ENCODE results near the gene KIAA1217. TPM values are rescaled to one million over a fixed set of nuclear protein-coding genes. Genes with fewer than 3 reads are reported as not detected.
A peak's percentile ranks its signal among the peaks of the same experiment; 100 is the strongest.

The KIAA1217 gene
- total RNA-seq, 1 experiment from 2014 or later, result 7.8 TPM

- H3K9ac ChIP-seq (ENCODE audit: low read length), result no peak overlapping the region
- no peak overlapping the region for H3K4me2 ChIP-seq (ENCODE audit: low read length)
- no peaks in the 10 kb centered on the region for H3K36me3 ChIP-seq (ENCODE audit: control insufficient read depth in 1 of 2, insufficient read depth in 2 of 2, low read length in 2 of 2)
- no peaks in the 10 kb centered on the region for H3K4me1 ChIP-seq (ENCODE audit: control insufficient read depth in 1 of 2, insufficient read depth in 2 of 2, low read length in 2 of 2)
- intact Hi-C loops (cut with micrococcal nuclease), result loop anchor here (10.0 kb wide), 3 partner anchors 808 to 1198 kb away; no protein-coding TSS in a partner anchor
- RAD21 ChIA-PET (ENCODE audit: low non-redundant PET in 1 of 2, low total read pairs in 2 of 2, uncharacterized antibody in 2 of 2, unreplicated experiment in 2 of 2), result no interaction called here
- H3K9me2 ChIP-seq (ENCODE audit: insufficient read depth), result no peaks in the 10 kb centered on the region
- no peak overlapping the region for H3K4me3 ChIP-seq (replicated peaks in 1 of 2; ENCODE audit: low read depth in 1 of 2, low read length in 2 of 2)
- H3K9me3 ChIP-seq (ENCODE audit: control insufficient read depth in 1 of 2, insufficient read depth in 1 of 2, low read depth in 1 of 2, low read length in 2 of 2), result no peaks in the 10 kb centered on the region
- H3K27ac ChIP-seq (ENCODE audit: low read depth, low read length), result no peak overlapping the region
- ATAC-seq (peak; percentile 67), DNase-seq (ENCODE audit: low read depth, low spot score) (no peak)
- no peaks in the 10 kb centered on the region for H3K79me2 ChIP-seq (ENCODE audit: insufficient read depth, low read length)
- CTCF ChIA-PET, result interaction anchor here (0.7 kb wide), 1 partner anchor 519 kb away, joined by 3 read pairs; no protein-coding TSS in a partner anchor
- H4K20me1 ChIP-seq (ENCODE audit: insufficient read depth), result no peaks in the 10 kb centered on the region
- no peaks in the 10 kb centered on the region for H3K27me3 ChIP-seq (ENCODE audit: insufficient read depth, low read length)
- no TSS peak for BruUV-seq (replicated peaks)
- POLR2A ChIA-PET, result no interaction called here
- no peak overlapping the region for H2AFZ ChIP-seq (ENCODE audit: low read depth, low read length, poor library complexity, severe bottlenecking)
- TF ChIP-seq TCF7L2 (IDR thresholded peaks at IDR 0.05; ENCODE audit: borderline replicate concordance, extremely low read depth, insufficient read depth, insufficient read length) (no peak), REST (IDR thresholded peaks at IDR 0.05; ENCODE audit: low read depth) (no peak), EZH2 (IDR thresholded peaks at IDR 0.05) (no peak), MAX (IDR thresholded peaks at IDR 0.05) (no peak), JUND (IDR thresholded peaks at IDR 0.05) (no peak), SIN3A (IDR thresholded peaks at IDR 0.05; ENCODE audit: low read depth) (no peak), RAD21 (IDR thresholded peaks at IDR 0.05; ENCODE audit: low read depth) (peak; percentile 54), ELF1 (IDR thresholded peaks at IDR 0.05; ENCODE audit: borderline replicate concordance, low read depth) (no peak), FOSL1 (IDR thresholded peaks at IDR 0.05; ENCODE audit: low read depth) (no peak)
- TF ChIP-seq, protein P1, sequence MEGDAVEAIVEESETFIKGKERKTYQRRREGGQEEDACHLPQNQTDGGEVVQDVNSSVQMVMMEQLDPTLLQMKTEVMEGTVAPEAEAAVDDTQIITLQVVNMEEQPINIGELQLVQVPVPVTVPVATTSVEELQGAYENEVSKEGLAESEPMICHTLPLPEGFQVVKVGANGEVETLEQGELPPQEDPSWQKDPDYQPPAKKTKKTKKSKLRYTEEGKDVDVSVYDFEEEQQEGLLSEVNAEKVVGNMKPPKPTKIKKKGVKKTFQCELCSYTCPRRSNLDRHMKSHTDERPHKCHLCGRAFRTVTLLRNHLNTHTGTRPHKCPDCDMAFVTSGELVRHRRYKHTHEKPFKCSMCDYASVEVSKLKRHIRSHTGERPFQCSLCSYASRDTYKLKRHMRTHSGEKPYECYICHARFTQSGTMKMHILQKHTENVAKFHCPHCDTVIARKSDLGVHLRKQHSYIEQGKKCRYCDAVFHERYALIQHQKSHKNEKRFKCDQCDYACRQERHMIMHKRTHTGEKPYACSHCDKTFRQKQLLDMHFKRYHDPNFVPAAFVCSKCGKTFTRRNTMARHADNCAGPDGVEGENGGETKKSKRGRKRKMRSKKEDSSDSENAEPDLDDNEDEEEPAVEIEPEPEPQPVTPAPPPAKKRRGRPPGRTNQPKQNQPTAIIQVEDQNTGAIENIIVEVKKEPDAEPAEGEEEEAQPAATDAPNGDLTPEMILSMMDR (IDR thresholded peaks at IDR 0.05 in 2 of 3, conservative IDR thresholded peaks at IDR 0.05 in 1 of 3; ENCODE audit: borderline replicate concordance in 1 of 3, insufficient read depth in 1 of 3, low read depth in 2 of 3, low read length in 2 of 3), result peak; percentile 20 to 57 (median 34); a peak in 3 of 6 replicates
- TF ChIP-seq, protein P2, sequence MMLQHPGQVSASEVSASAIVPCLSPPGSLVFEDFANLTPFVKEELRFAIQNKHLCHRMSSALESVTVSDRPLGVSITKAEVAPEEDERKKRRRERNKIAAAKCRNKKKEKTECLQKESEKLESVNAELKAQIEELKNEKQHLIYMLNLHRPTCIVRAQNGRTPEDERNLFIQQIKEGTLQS (IDR thresholded peaks at IDR 0.05), result no peak
These were observed 304.2 kb downstream of the KIAA1217 start for GRCh38 chr10:24513155-24513554.
